GM18858 (cell line): ENCODE data around the gene ALKBH8.
A peak's percentile ranks its signal among the peaks of the same experiment; 100 is the strongest.
"Not testable (repeated sequence)": the region's sequence is repeated elsewhere in the genome, so short reads cannot be mapped to it uniquely, and the experiment has no call there.

Experiments
- ATAC-seq: cut with Tn5 transposase; IDR thresholded peaks from one replicate; pipeline ENCODE4 v1.9.1; 2021; ENCODE audit not compliant: unreplicated experiment

ALKBH8 gene

GRCh38 chr11:107577346-107577711 is 11.8 kb upstream of the ALKBH8 start:
- ATAC-seq = no peak

DNA sequence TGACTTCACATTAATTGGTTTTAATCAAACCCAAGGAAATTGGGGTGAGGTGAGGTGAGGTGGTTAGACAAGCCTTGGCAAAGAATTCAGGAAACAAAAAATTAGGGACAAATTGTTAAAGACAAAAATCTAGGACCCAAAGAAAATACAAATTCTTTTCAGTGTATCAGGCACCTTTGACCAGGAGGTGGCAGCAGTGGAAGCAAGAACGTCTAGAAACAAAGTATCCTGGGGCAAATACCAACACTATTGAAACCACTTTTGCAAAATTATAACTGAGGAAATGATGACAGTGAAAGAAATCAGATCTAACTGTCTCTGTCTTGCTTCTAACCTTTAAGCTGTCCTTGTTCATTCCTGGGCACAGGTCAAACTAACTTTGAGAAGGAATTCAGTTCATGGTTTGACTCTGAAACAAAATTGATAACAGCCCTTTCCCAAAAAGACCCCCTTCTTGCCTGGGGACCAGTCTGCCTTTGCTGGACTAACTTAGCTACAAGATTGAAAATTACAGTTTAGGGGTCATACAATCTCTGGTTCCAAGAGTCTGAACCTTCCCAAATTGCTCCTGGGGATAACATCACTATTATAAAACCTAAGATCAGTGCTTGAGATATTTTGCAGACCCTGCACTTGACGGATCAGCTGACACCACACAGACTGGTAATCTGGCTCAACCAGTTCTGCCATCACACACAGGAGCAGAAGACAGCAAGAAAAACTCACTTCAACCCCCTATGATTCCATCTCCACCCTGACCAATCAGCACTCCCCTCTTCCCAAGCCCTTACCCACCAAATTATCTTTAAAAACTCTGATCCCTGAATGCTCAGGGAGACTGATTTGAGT is 11.2 kb upstream of the ALKBH8 start:
- ATAC-seq = peak; percentile 44

GRCh38 chr11:107573438-107573837 is 7.9 kb upstream of the ALKBH8 start:
- no peak for ATAC-seq

DNA sequence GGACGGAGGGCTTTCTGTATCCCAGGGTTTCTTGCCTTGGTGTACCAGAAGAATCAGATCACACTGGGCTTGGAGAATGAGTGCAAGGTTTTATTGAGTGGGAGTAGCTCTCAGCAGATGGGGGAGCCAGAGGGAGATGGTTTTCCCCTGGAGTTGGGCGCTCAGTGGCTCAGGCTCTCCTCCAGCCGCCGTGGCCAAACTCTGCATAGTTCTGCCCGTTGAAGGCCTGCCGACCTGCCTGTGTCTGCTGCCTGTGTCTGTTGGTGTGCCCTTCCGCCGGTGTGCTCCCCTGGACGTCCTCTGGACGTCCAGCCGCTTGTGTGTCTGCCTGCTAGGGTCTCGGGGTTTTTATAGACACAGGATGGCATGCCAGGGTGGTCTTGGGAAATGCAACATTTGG is 4.5 kb upstream of the ALKBH8 start:
- no peak for ATAC-seq

GRCh38 chr11:107567739-107568335 is 2.3 kb upstream of the ALKBH8 start:
- no peak for ATAC-seq

DNA sequence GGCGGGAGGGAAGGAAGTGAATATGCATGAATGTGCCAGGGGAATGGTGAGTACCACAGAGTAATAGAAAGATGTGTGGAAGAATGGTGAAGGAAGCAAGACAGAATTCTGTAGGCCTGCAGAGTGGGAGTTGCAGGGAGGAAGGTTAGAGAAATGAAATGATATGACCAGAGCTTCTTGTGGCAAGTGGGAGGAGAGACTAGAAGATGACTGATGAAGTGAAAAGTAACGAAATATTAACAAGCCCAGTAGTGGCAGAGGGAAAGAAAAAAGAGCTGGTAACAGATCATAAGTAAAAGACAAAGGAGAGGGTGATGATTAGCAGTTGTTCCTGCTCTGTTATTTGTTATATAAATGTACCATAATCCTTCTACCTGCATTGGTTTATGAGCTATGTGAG is 1.0 kb upstream of the ALKBH8 start:
- ATAC-seq = no peak

DNA sequence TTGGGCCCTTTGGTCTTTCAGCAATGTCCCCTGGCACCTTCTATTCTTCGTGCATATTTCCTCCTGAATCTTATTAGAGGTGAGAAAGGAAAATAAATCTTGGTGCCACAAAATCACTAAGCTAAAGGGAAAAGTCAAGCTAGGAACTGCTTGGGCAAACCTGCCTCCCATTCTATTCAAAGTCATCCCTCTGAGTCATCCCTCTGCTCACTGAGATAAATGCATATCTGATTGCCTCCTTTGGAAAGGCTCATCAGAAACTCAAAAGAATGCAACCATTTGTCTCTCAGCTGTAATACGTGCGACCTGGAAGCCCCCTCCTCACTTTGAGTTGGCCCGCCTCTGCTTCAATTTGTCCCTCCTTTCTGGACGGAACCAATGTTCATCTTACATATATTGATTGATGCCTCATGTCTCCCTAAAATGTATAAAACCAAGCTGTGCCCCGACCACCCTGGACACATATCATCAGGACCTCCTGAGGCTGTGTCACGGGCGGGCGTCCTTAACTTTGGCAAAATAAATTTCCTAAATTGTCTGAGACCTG is 493 bp upstream of the ALKBH8 start:
- not testable (repeated sequence) for ATAC-seq

GRCh38 chr11:107564877-107565218 is 687 bp downstream of the ALKBH8 start:
- peak; percentile 7 for ATAC-seq

DNA sequence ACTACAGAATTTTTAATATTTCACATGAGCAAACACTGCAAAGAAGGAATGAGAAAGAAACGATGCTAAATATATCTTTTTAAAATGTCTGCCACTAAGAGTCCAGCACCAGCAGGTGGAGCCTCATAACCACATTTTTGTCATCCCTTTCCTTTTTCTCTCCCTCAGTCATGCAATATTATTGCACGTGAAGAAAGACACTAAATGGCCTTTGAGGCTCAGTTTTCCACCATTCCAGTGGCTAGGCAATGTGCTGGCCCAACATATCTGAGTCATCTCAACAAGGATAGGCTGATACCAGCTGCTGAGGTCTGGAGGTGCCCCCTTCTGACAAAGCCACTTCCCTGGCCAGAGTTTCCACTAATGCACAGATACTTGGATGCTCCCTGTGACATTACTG is 1.8 kb downstream of the ALKBH8 start:
- ATAC-seq = peak; percentile 35

DNA sequence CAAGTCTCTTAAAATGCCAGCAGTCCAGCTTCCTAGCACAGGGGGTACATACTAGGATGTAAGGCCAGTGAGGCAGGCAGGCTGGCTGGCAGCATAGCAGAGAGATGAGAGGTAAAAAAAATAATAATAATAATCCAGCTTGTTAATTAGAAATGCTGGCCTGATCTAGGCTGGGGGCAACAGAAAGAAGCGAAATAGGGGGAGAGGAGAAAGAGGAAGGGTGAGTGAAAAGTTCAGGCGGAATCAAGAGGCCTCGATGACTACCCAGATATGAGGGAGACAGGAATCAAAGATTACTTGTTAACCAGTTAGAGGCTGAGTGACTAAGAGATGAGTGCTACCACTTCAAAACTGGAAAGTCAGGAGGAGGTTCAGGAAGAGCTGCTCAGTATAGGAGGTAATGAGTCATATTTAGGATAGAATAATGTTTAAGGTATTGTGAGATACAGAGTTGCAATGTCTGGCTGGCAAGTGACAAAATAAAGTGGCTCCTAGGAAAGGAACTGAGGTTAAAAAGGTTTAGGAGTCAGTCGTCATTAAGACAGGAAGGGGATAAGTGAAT is 2.8 kb downstream of the ALKBH8 start:
- ATAC-seq = no peak

- ATAC-seq = no peak
Measured at GRCh38 chr11:107561688-107562087, 3.8 kb downstream of the ALKBH8 start.

- ATAC-seq = no peak
Measured at GRCh38 chr11:107550304-107550703, 15.2 kb downstream of the ALKBH8 start.

DNA sequence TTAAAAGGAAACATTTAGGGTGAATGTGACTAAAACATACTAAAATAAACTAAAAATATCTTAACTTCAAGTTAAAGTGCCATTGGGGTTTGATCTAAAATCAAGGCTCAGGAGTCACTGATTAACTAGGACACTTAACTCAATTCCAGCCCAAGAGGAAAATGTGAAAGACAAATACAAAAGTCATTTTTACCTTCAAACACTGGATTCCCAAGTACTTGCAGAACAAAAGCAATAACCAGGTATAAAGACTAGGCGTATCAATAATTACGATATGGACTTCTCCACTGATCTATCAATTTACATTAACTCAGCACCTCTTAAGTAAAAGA is 15.6 kb downstream of the ALKBH8 start:
- ATAC-seq = no peak

GRCh38 chr11:107549253-107549953 is 16.1 kb downstream of the ALKBH8 start:
- no peak for ATAC-seq

DNA sequence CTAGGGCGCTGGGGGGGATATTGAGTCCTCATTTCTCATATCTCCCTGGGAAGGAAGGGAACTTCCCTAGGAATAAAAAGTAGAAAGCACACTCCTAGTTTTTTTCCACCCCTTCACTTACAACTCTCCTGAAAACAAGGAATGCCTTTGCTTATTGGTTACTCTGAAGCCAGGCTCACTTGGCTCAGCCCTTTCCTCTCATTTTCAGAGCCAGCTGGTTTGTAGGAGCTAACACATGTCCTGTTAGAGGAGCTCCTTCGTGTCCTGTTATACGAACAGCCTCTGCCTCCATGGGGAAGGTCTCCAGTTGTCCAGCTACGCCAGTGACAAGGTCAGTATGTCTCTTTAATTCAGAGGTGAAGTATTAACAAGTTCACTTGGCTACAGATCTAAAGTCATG is 17.6 kb downstream of the ALKBH8 start:
- ATAC-seq = no peak

DNA sequence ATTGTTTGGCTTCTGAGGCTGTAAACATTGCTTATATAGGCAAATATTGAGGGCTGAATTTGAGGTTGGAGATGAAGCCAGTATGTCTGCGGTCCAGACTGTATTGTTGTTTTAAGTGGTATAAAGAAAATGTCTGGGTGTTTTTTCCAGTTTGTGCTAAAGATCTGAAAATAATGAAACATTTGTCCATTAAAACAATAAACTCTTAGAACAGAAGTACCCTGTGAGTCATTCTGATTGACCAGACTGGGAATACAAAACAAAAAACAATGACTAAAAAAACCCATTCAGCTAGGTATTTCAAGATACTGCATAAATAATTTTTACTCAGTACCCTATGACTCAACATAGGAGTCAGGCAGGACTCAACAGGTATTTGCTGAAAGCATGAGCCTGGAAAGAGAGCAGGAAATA is 20.4 kb downstream of the ALKBH8 start:
- ATAC-seq = no peak

DNA sequence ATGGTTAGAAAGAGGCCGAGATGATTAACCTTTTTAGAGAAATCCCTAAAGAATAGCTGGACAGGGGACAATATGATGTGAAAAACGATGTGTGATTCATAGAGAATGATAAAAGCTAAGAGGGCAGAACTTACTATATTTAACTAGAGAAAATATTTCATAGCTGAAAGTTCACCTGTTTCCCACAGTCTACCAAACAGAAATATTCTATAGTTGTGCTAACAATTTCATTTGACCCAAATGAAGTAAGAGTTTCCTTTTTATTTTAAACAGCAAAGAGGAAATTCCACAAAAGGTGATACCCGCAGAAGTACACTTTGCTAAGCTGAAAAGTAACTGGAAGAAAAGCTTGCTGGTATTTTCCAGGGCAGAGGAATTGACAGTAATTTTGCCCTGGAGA is 26.7 kb downstream of the ALKBH8 start:
- no peak for ATAC-seq

- no peak for ATAC-seq
Measured at GRCh38 chr11:107538239-107538638, 27.3 kb downstream of the ALKBH8 start.

GRCh38 chr11:107537155-107537554 is 28.4 kb downstream of the ALKBH8 start:
- not testable (repeated sequence) for ATAC-seq

GRCh38 chr11:107526197-107526596 is 39.3 kb downstream of the ALKBH8 start:
- no peak for ATAC-seq

GRCh38 chr11:107508858-107509244 is 56.7 kb downstream of the ALKBH8 start:
- no peak for ATAC-seq
